HFFc6 (cell line): ENCODE measurements around the gene PCSK1N. TPM values are rescaled to one million over a fixed set of nuclear protein-coding genes. Genes with fewer than 3 reads are reported as not detected.

Source experiments
- DNase-seq: peaks from one replicate; pipeline ENCODE4 v3.0.0-alpha.2; 2018
- H3K27ac Mint-ChIP-seq: 2 replicates; pipeline ENCODE4 v1.8.0; 2020; ENCODE audit warnings: mild to moderate bottlenecking, mixed read lengths
- H3K27me3 Mint-ChIP-seq: 2 replicates; pipeline ENCODE4 v1.8.0; 2021; ENCODE audit warnings: mild to moderate bottlenecking, moderate library complexity, mixed read lengths; ENCODE audit not compliant: insufficient read depth
- H3K36me3 Mint-ChIP-seq: 2 replicates; pipeline ENCODE4 v1.8.0; 2021; ENCODE audit warnings: low read depth, mixed read lengths
- H3K4me1 Mint-ChIP-seq: 2 replicates; pipeline ENCODE4 v1.8.0; 2020; ENCODE audit warnings: low read depth, mixed read lengths
- H3K4me3 Mint-ChIP-seq: 2 replicates; pipeline ENCODE4 v1.8.0; 2020; ENCODE audit warnings: mild to moderate bottlenecking, moderate library complexity, mixed read lengths
- H3K9me3 Mint-ChIP-seq: 2 replicates; pipeline ENCODE4 v1.8.0; 2020; ENCODE audit warnings: mild to moderate bottlenecking, mixed read lengths
- total RNA-seq, 6 experiments: library from RNA; stranded (reverse); fragmentation: NEBNext Ultra II Directional; extraction: Animal tissue kit (Norgen Biotek cat#: 25700); gene quantifications; 2 replicates in 1 of 6; 3 replicates in 5 of 6; pipeline ENCODE4 v1.2.3, GENCODE V29; 2021
- TF ChIP-seq, protein P1 (sequence below): fragments of 200-600 bp; sonication (generic); IDR thresholded peaks from 2 replicates; pipeline ENCODE4 v1.5.0; 2021; ENCODE audit warnings: antibody characterized with exemption, mild to moderate bottlenecking

PCSK1N gene
- total RNA-seq, 6 experiments from 2014 or later = not detected

- no peak for DNase-seq
- Mint-ChIP-seq H3K9me3 (no peaks in the 10 kb centered on the region), H3K36me3 (no peaks in the 10 kb centered on the region), H3K27ac (no peak overlapping the region), H3K4me1 (peaks cover 5% of the 10 kb centered on the region; the same call in 1 of the 2 replicates), H3K27me3 (peaks cover 21% of the 10 kb centered on the region), H3K4me3 (no peak overlapping the region)
- TF ChIP-seq, protein P1, sequence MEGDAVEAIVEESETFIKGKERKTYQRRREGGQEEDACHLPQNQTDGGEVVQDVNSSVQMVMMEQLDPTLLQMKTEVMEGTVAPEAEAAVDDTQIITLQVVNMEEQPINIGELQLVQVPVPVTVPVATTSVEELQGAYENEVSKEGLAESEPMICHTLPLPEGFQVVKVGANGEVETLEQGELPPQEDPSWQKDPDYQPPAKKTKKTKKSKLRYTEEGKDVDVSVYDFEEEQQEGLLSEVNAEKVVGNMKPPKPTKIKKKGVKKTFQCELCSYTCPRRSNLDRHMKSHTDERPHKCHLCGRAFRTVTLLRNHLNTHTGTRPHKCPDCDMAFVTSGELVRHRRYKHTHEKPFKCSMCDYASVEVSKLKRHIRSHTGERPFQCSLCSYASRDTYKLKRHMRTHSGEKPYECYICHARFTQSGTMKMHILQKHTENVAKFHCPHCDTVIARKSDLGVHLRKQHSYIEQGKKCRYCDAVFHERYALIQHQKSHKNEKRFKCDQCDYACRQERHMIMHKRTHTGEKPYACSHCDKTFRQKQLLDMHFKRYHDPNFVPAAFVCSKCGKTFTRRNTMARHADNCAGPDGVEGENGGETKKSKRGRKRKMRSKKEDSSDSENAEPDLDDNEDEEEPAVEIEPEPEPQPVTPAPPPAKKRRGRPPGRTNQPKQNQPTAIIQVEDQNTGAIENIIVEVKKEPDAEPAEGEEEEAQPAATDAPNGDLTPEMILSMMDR = no peak
Measured at GRCh38 chrX:48789366-48790220, 45.8 kb downstream of the PCSK1N start.

- TF ChIP-seq, protein P1 = no peak
- Mint-ChIP-seq H3K36me3 (no peaks in the 10 kb centered on the region), H3K4me3 (no peak overlapping the region), H3K27ac (no peak overlapping the region), H3K9me3 (no peaks in the 10 kb centered on the region), H3K4me1 (no peaks in the 10 kb centered on the region), H3K27me3 (peaks cover 19% of the 10 kb centered on the region)
- no peak for DNase-seq
Measured at GRCh38 chrX:48787505-48788443, 47.6 kb downstream of the PCSK1N start.

DNA sequence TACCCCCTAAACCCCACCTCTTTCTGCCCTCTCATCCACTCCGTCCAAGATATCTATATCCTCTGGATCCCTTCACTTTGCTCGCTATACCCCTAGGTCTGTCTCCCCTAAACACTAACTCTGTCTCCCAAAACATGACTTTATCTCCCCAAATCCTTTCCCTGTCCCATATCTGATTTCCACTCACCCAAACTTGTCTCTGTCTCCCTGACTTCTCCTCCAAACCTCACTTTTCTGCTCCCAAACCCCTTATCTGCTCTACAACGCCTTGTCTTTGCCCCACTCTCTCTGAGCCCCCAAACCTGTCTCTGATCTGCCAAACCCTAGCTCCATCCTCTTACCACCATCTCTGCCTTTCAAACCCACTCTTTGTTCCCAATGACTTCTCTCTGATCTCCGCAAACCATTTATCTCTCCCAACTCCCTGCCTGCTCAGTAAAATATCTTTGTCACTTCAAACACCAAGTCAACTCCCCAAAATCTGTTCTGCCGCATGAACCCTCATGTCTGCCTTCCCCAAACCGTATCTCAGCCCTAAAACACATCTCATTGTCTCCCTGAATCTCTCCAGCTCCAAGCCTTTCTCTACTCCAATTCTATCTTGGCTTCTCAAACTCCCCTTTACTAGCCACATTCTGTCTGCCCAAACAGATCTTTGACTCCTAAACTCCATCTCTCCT lies 48.4 kb downstream of the PCSK1N start:
- no peaks in the 10 kb centered on the region for H3K9me3 Mint-ChIP-seq
- no peak for DNase-seq
- no peaks in the 10 kb centered on the region for H3K36me3 Mint-ChIP-seq
- TF ChIP-seq, protein P1 = no peak
- H3K27ac Mint-ChIP-seq = no peak overlapping the region
- H3K4me1 Mint-ChIP-seq = no peaks in the 10 kb centered on the region
- H3K27me3 Mint-ChIP-seq = peaks cover 19% of the 10 kb centered on the region
- no peak overlapping the region for H3K4me3 Mint-ChIP-seq

- DNase-seq = no peak
- TF ChIP-seq, protein P1 = no peak
- Mint-ChIP-seq H3K9me3 (no peaks in the 10 kb centered on the region), H3K4me1 (no peaks in the 10 kb centered on the region), H3K27ac (no peak within 1 kb of the TSS), H3K27me3 (peaks cover 19% of the 10 kb centered on the region), H3K4me3 (no peak within 1 kb of the TSS), H3K36me3 (no peaks in the 10 kb centered on the region)
Measured at GRCh38 chrX:48786341-48786800, 49.0 kb downstream of the PCSK1N start, which contains the start of gene GATA1. Gene GATA1, plus strand, starts transcription at chrX:48786590. Its CDS starts 4,520 bp downstream, at chrX:48791110.
